ENCODE results near the gene SUGCT. TPM values are rescaled to one million over a fixed set of nuclear protein-coding genes. Genes with fewer than 3 reads are reported as not detected.

SUGCT gene
- polyA plus RNA-seq, 3 donors, result 12.9 to 16.3 (median 13.0) TPM

DNA sequence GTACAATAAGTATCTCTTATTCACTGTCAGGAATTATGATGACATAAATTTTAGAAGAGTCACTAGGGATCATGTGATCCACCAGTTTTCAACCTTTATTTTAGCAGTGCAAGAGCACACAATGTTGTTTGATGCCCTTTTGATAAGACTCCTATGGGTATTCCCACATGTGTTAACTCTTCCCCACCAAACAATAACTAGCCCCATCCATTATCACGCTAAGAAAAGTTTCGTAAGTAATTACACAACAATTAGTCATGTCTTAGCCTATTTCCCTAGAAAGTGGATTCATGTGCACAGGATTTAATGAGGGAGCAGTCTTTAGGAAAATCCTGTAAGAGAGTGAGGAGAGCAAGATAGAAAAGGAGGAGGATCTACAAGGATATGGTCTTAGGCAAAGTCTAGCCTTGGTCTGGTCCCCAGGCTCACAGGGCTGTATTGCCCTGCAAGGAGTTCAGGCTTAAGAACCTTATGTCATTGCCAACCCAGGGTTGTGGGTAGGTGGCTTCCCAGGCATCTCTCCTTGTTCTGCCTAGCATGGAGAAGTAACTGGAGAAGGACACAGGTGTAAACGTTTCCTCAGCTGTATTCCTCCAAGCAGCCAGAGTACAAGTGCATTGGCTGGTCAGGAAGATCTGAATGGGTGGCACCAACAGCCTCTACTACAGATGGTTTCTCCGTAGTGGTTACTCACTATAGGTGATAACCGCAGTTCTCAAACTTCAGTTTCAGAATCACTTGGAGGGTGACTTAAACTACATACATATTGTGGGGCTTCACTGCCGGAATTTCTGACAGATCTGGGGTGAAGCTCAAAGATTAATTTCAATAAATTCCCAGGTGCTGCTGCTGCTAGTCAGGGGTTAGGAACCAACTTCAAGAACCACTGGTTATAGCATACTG, 574.5 kb downstream of the SUGCT start:
- no peak for DNase-seq (ENCODE audit: extremely low read depth in 1 of 11, low read depth in 9 of 11, low spot score in 4 of 11)

DNA sequence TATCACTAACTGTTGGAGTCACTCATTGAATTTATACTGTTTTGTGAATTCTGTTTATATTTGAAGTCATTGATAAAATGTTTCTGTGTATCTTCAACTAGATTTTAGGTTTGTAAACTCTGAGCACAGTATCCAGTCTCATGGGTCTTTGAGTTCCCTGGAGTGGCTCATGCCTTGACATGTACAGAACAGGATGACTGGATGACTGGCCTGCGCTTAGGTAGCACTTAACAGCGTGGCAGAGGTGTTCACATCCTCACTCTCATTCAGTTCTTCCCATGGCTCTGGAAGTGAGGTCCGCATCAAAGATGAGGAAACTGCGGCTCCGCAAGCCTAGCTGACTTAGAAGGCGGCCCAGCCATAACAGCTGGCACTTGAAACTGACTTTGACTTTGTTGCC, 576.9 kb downstream of the SUGCT start:
- DNase-seq (ENCODE audit: extremely low read depth in 1 of 11, low read depth in 9 of 11, low spot score in 4 of 11), result no peak

DNA sequence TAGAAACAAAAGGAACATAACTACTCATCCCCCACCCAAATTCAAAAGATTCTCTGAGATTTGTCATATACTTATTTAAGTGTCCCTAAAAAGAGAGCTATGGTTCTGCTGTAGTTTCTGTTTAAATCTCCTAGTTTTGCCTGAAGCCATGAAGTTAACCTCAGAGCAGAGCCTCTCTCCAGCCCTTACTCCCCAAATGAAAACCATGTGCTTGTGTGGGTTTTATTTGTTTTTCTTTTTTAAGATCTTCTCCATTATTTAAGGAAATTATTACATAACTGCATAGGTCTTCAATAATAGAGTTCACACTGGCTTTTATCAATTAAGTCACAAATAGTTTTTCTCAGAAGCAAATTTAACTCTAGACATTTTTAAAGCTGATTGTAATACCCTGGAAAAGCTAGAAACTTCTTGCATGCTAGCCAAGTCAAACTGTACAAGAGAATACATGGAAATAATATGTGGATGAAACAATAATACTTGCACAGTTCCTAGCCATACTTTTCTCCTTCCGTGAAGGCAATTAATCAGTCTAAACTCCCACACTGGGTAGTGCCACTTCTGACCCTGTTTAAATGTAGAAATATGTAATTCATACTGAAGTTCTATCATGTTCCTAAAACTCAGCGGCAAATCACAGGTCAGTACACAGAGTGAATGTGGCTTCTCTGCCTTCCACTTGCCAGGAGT, 579.7 kb downstream of the SUGCT start:
- no peak for DNase-seq (ENCODE audit: extremely low read depth in 1 of 11, low read depth in 9 of 11, low spot score in 4 of 11)

DNA sequence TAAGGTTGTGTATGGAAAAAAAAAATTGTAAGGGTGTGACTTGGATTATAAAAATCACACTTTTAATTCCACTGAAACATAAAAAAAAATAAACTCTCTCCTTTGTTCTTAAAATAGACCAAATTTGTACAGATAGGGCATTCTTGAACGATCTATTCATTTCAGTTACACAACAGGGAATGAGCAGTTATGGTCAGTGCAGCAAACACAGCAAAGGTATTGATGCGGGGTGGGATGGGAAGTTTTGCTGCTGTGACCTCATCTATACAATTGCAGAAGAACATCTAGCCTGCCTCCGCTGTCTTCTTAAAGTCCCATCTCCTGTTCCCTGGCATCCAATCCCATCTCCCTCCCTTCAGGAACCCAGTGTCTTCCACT, 580.2 kb downstream of the SUGCT start:
- no peak for DNase-seq (ENCODE audit: extremely low read depth in 1 of 11, low read depth in 9 of 11, low spot score in 4 of 11)

DNA sequence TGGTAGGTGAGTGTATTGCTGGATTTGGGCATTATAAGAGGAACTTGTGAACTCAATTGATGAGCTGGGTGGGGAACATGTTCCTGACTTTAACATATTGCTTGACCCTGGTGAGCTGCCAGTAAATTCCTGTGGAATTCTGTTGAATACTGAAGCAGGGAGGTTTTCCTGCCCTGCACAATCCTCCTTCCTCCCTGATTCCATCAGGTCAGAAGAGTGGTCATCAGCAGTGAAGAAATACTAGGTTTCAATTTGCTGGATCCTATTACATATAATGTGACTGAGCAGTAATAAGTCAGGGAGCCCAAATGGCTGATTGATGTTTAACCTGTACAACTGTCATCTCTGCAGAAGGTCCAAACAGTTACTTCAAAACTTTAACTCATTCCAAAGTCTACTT, 581.2 kb downstream of the SUGCT start:
- DNase-seq (ENCODE audit: extremely low read depth in 1 of 11, low read depth in 9 of 11, low spot score in 4 of 11), result no peak

DNA sequence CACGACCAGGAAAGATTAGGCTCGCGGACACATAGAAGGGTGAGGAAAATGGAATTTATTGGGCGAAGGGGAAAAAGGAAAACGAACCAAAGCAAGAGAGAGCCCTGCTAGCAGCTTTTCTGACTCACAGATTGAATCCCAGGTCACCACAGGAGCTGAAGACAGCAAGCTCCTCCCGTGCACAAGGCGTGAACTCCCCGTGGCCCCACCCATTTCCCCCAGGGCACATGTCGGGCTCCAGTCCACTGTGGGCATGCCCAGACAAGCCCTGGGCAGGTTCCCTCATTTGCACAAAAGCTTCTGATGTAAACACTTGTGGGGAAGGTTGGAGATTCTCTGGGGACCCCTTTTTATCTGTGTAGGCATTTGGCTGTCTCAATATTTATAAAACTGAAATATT, 582.4 kb downstream of the SUGCT start:
- DNase-seq (ENCODE audit: extremely low read depth in 1 of 11, low read depth in 9 of 11, low spot score in 4 of 11), result peak in 1 of 11 donors; percentile 6

DNA sequence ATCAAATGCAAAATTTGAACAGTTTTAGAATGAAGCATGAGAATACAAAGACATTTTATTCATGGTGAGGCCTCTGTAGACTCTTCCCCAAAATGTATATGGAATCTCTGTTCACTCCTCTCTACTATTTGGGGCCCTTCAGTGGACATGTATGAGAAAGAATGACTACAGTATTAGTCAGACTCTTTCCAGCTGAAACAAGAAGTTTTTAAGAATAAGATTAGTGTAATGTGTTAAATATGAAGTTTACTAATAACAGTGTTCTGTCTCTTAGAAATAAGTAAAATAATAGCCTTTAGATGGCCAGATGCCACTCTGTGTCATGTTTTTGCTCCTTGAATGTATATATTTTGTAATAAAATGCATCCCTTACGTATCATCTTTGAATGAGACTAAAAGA, 585.6 kb downstream of the SUGCT start:
- no peak for DNase-seq (ENCODE audit: extremely low read depth in 1 of 11, low read depth in 9 of 11, low spot score in 4 of 11)

DNA sequence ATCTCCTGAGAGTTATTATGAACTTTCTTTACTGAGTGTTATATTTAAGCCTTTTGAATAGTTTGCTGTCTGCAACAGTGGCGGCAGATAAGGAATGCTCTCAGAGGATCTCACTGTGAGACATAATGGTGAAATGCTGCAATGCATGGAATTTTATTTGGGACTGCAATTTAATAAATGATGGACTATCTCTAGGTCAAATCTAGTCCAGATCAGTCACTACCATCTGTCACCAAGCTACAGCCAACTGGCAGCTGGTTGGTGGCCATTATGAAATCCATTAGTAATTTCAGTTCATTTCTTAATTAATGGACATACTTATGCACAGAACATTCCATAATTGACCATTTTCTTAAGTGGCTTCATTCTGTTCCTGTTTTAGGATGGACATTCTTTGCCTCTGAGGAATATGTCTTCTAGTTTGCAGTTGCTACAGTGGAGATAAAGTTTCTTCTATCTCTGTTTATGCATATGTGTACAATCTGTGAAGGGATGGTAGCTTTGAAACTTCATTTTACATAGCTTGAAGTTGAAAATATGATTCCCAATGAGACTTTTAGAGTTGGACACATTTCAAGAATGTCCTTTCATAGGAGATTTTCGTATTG, 586.6 kb downstream of the SUGCT start:
- no peak for DNase-seq (ENCODE audit: extremely low read depth in 1 of 11, low read depth in 9 of 11, low spot score in 4 of 11)

DNA sequence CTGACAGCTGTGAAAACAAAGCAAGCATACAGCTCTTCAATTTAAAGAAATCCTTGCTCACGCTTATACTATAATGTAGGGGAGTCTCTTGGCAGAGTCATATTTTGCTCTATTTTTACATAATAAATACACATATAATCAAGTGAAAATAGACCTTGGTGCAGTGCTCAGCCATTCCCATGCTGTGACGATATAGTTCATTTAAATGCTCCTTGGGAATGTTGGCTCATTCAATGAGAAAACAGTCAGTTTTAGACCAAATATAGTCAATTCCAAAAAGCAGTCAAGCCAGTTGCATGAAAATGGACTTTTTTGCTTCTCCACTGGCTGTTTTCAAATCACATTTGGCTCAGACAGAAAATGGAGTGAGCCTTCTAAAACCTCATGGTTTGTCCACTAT, 587.4 kb downstream of the SUGCT start:
- DNase-seq (ENCODE audit: extremely low read depth in 1 of 11, low read depth in 9 of 11, low spot score in 4 of 11), result no peak

DNA sequence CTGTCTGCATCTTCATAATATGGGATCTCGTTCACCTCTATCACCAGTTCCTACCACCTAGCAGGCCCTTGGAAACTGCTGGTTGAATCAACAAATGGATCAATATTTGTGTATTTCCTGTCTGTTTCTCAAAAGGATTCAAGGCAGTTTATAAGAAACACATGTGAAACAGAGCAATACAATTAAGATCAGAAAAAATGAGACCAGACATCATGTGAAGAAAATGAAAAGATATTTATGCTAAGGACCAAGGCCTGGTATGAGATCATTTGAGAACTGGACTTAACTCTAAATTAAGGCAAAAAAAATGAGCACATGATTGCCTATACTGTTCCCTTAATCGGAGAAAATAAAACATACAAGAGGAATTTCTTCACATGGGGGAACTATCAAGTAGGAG, 589.0 kb downstream of the SUGCT start:
- no peak for DNase-seq (ENCODE audit: extremely low read depth in 1 of 11, low read depth in 9 of 11, low spot score in 4 of 11)

DNA sequence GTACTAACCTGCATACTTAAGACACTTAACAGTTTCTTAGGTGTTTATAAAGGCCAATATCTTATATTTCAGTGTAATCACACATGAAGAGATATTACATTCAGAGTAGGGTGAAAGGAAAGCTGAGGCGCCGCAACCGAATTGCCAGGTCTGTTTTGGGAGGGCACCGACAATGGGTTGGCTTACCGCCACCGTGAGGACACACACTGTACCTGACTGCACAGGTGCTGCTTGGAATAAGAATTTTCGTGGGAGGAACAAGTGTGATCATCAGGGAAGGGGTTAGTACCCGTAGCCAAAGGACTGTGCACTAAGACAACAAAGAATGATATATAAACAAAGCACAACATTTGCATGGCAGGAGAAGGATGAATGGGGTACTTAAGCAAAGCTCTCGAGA, 591.8 kb downstream of the SUGCT start:
- DNase-seq (ENCODE audit: extremely low read depth in 1 of 11, low read depth in 9 of 11, low spot score in 4 of 11), result no peak

DNA sequence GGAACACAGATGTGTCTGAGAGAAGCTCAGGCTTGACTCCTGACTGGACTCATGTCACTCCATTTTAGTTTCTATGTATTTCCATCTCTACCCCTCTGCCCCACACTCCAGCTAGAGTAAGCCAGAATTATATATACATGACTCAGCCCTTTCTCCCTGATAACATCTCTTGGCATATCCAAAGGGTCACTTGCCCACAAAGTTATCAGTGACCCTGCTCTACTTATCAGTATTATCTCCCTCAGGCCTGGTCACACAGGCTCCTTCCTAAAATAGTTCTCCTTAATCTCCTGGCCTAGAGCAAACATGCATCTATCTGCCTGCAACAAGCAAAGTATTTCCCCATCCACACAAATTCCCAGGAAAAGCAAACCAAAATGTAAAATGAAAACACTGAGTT, 598.3 kb downstream of the SUGCT start:
- no peak for DNase-seq (ENCODE audit: extremely low read depth in 1 of 11, low read depth in 9 of 11, low spot score in 4 of 11)

DNA sequence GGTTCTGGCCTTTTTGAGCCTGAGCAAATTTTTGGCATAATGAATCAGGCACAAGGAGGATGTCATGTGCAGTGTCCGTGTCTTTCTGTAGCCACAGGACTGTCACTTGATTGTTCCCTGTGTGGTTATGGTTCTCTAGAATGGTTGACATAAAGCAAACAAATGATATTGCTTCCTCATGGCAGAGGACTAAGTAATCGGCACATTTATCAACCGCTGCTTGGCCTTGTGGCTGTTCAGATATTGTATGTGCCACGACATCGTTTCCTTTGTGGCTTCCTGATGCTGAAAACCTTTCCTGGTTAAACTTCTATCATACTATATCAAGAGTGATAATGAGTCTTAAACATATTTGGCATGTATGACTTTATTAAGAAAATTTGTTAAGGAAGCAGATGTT, 598.8 kb downstream of the SUGCT start:
- DNase-seq (ENCODE audit: extremely low read depth in 1 of 11, low read depth in 9 of 11, low spot score in 4 of 11), result no peak

DNA sequence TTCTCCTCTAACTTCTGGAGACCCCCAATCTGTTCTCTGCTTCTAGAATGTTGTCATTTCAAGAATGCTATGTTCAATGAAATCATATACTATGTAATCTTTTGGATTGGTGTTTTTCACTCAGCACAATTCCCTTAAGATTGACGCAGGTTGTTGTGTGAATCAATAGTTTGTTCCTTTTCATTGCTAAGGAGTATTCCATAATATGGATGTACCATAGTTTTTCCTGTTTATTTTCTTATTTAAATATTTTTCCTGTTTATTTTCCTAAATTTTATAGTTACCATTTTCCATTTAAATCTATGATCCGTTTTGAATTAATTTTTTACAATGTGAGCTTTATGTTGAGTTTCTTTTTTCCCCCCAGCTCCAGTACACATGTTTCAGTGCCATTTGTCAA, 604.5 kb downstream of the SUGCT start:
- DNase-seq (ENCODE audit: extremely low read depth in 1 of 11, low read depth in 9 of 11, low spot score in 4 of 11), result no peak

DNA sequence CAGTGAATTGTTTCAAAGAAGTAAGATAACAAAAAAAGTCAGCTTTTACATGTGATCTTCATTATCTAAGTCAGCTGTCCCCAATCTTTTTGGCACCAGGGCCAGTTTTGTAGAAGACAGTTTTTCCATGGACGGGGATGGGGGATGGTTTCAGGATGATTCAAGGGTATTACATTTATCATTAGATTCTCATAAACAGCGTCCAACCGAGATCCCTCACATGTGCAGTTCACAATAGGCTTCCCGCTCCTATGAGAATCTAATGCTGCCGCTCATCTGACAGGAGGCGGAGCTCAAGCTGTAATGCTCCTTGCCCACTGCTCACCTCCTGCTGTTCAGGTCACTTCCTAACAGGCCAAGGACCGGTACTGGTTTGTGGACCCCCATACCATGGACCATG, 607.5 kb downstream of the SUGCT start:
- no peak for DNase-seq (ENCODE audit: extremely low read depth in 1 of 11, low read depth in 9 of 11, low spot score in 4 of 11)

DNA sequence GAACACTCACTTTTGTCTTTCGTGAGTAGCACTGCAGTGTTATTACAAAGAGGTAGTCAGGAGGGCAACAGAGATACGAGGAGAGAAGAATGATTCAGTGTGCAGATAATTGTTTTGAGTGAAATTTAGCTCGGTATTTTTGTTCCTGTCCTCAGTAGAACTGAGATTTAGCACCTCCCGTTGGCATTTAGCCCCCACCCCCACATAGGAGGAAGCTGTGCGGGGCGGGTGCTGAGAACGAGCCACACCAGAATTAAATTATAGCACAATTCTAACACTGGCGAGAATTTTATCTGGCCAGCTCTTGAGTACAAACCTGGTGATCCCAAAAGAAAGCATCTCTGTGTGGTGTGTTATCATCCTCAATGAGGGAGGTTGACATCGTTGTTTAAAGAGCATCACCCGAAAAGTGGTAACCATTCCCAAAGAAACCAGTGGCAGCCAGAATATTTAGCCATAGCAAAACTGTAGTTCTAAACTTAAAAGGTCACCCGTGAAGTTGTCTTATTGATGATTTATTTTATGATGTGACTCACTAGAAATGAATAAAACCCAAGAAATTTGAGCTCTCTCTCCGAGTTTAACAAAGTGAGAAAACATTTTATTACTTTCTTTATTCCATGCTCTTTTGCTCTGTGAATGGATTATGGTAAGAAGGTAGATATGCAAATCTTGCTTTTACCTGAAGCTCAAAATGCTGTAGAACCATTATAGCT, 612.2 kb downstream of the SUGCT start:
- no peak for DNase-seq (ENCODE audit: extremely low read depth in 1 of 11, low read depth in 9 of 11, low spot score in 4 of 11)

DNA sequence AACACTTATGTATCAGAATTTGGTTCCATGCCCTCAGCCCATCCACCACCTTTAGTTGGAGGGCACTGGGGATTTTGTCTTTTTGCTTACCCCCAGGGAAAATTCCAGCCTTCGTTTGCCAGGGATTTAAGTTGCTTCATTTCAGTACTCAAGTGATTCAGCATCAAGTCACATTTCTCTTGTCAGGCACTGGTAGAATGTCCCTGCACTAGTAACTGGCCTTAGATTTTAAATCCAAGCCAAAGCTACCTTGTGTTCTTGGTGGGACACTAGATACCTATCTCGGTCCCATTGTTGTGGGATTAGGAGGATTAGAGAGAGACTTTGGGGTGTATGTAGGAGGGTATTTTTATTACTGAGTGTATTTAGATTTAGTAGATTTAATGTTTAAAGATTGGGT, 613.1 kb downstream of the SUGCT start:
- DNase-seq (ENCODE audit: extremely low read depth in 1 of 11, low read depth in 9 of 11, low spot score in 4 of 11), result no peak

DNA sequence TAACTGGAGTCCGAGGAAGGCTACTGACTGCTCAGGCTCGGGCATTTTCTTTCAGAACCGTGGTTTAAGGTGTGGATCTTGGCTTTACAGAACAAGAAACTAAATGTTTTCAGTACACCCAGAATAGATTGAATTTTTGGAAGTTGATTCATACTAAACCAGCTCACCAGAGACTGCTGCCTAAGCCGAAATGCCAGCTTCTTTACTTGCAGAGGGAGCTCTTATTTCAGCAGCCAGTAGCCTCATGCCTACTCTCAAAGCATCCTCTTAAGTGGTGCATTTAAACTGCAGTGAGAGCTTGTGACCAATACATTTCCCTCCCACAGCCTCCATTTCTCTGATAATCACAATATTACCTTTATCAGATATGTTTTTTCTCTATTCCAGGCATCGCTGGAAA, 615.1 kb downstream of the SUGCT start:
- DNase-seq (ENCODE audit: extremely low read depth in 1 of 11, low read depth in 9 of 11, low spot score in 4 of 11), result no peak

DNA sequence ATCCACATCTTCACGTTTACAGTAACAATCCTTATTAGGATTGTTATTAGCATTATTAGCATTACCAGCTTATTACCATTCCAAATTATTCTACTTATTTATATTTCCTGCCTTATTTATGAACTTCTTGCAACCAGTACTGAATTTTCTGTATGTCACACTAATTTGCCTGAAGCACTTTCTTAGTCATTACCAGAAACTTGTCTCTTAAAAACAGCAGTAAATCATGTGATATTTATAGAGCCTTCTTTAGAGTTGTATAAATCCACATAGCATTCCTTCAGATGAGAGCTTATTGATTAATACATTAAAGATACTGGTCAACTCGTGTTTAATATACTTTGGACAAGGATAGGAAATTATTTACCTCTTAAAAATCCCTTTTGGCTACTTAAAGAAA, 618.6 kb downstream of the SUGCT start:
- no peak for DNase-seq (ENCODE audit: extremely low read depth in 1 of 11, low read depth in 9 of 11, low spot score in 4 of 11)

DNA sequence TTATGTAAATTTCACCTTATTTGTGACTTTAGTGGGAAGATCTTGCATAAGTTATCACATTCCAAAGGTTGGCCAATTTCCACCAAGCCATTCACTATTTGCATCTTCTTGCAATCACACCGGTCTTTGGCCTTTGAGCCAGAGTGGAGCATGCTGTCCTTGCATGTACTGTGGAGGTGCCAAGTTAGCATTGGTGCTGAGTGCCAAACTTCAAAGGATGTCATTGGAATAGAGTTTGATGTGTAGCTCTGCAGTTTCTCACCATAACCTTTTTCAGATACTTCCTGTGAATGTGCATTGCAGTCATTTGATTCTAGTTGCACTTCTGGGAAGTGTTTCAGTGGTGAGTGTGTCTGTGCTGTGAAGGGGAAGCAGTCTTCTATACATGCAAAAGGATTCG, 620.6 kb downstream of the SUGCT start:
- no peak for DNase-seq (ENCODE audit: extremely low read depth in 1 of 11, low read depth in 9 of 11, low spot score in 4 of 11)

Measured in renal cortex interstitium (tissue), 11 donors.